Measurements from ENCODE around the gene RPL7L1.

GRCh38 chr6:42891199-42891722, 11.8 kb downstream of the RPL7L1 start:
- no peak for TF ChIP-seq POLR2AphosphoS5 (IDR thresholded peaks at IDR 0.05; ENCODE audit: low read depth, low read length)
- TF ChIP-seq POLR2A (IDR thresholded peaks at IDR 0.05; ENCODE audit: low read depth, low read length) = no peak
- TF ChIP-seq SPI1 (IDR thresholded peaks at IDR 0.05; ENCODE audit: low read depth, low read length) = no peak
